ENCODE measurements around the gene PARVG. TPM values are rescaled to one million over a fixed set of nuclear protein-coding genes. Genes with fewer than 3 reads are reported as not detected.

Gene PARVG
- total RNA-seq, 2 donors from 2014 or later, result 0.11 to 0.44 TPM

DNA sequence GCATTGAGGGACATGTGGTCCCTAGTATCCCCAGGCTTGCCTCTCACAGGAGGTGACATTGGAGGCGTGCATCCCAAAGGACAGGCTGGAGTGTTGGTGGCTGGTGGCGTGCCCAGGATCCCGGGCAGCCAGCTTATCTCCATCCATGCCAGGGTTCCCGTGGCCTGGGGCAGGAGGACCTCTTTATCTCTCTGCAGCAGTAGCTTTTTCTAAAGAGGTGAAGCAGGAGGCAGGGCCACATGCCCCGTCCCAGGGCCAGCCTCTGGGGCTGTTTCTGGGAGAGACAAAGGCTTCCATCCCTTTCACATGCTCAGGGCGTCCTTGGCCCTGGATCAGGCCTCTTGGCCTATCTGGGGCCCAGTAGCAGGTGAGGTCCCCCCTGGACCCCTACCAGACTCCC, 19.7 kb downstream of the PARVG start:
- Histone ChIP-seq H3K9ac (ENCODE audit: extremely low read depth, low read length, poor library complexity, severe bottlenecking) (no peak overlapping the region), H3K4me3 (ENCODE audit: low read length) (no peak overlapping the region), H3K27ac (ENCODE audit: low read depth, low read length) (no peak overlapping the region), H3K4me1 (ENCODE audit: control insufficient read depth, insufficient read depth, low read length) (no peaks in the 10 kb centered on the region), H3K9me3 (ENCODE audit: control insufficient read depth, low read length) (no peaks in the 10 kb centered on the region), H3K36me3 (ENCODE audit: control insufficient read depth, insufficient read depth, low read length) (no peaks in the 10 kb centered on the region), H3K27me3 (ENCODE audit: control insufficient read depth, insufficient read depth, low read length, poor library complexity, severe bottlenecking) (no peaks in the 10 kb centered on the region)
- H3K27ac Mint-ChIP-seq, result no peak overlapping the region
- TF ChIP-seq, protein P1, sequence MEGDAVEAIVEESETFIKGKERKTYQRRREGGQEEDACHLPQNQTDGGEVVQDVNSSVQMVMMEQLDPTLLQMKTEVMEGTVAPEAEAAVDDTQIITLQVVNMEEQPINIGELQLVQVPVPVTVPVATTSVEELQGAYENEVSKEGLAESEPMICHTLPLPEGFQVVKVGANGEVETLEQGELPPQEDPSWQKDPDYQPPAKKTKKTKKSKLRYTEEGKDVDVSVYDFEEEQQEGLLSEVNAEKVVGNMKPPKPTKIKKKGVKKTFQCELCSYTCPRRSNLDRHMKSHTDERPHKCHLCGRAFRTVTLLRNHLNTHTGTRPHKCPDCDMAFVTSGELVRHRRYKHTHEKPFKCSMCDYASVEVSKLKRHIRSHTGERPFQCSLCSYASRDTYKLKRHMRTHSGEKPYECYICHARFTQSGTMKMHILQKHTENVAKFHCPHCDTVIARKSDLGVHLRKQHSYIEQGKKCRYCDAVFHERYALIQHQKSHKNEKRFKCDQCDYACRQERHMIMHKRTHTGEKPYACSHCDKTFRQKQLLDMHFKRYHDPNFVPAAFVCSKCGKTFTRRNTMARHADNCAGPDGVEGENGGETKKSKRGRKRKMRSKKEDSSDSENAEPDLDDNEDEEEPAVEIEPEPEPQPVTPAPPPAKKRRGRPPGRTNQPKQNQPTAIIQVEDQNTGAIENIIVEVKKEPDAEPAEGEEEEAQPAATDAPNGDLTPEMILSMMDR (conservative IDR thresholded peaks at IDR 0.05), result no peak
- no peaks in the 10 kb centered on the region for H3K9me3 Mint-ChIP-seq
- DNase-seq, result no peak
- H3K4me3 Mint-ChIP-seq, result no peak overlapping the region
- peaks cover 7% of the 10 kb centered on the region for H3K4me1 Mint-ChIP-seq
- H3K36me3 Mint-ChIP-seq (ENCODE audit: low read depth), result no peaks in the 10 kb centered on the region
- no peaks in the 10 kb centered on the region for H3K27me3 Mint-ChIP-seq (ENCODE audit: insufficient read depth)
- WGBS, 2 experiments (ENCODE audit: insufficient coverage in 1 of 2, insufficient read length in 1 of 2), result 92 to 100% methylated on average over 3 to 6 of the region's 6 CpGs

DNA sequence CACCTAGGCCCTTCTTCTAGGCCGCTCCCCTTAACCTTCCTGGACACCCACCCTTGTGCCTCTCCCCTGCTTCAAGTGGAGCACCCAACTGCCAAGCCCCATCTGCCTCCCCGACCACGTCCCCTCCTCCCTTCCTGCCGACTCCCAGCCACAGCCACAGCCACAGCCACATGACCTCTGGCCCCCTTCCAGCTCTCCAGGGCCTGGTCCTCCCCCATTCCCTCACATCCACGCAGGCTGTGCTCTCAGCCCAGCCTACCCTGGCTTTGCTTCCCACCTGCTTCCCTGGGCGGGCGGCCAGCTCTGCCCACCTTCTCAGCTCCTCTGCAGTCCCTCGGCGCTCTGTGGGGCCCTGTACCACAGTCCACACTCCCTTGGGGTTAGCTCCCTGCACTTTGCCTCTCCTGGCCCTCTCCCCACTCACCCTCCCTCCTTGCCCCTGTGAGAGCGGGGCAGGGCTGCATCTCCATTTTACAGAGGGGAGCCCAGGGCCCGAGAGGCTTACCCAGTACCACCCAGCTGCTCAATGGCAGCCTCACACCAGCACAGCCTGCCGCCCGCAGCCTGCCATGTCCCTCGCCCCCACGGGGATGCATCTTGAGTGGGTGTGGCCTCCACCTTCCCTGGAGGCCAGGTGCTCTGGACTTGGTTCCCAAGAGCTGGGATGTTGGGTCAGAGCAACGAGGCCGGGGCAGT, 20.3 kb downstream of the PARVG start:
- Mint-ChIP-seq H3K9me3 (no peaks in the 10 kb centered on the region), H3K27ac (no peak overlapping the region), H3K4me3 (no peak overlapping the region), H3K27me3 (ENCODE audit: insufficient read depth) (no peaks in the 10 kb centered on the region), H3K36me3 (ENCODE audit: low read depth) (no peaks in the 10 kb centered on the region), H3K4me1 (peaks cover 6% of the 10 kb centered on the region)
- no peaks in the 10 kb centered on the region for H3K4me1 ChIP-seq (ENCODE audit: control insufficient read depth, insufficient read depth, low read length)
- no peaks in the 10 kb centered on the region for H3K36me3 ChIP-seq (ENCODE audit: control insufficient read depth, insufficient read depth, low read length)
- H3K4me3 ChIP-seq (ENCODE audit: low read length), result no peak overlapping the region
- no peaks in the 10 kb centered on the region for H3K27me3 ChIP-seq (ENCODE audit: control insufficient read depth, insufficient read depth, low read length, poor library complexity, severe bottlenecking)
- TF ChIP-seq, protein P1 (conservative IDR thresholded peaks at IDR 0.05), result no peak
- no peaks in the 10 kb centered on the region for H3K9me3 ChIP-seq (ENCODE audit: control insufficient read depth, low read length)
- DNase-seq, result no peak
- no peak overlapping the region for H3K9ac ChIP-seq (ENCODE audit: extremely low read depth, low read length, poor library complexity, severe bottlenecking)
- no peak overlapping the region for H3K27ac ChIP-seq (ENCODE audit: low read depth, low read length)
- WGBS, 2 experiments (ENCODE audit: insufficient coverage in 1 of 2, insufficient read length in 1 of 2), result 85 to 93% methylated on average over 4 to 17 of the region's 17 CpGs

DNA sequence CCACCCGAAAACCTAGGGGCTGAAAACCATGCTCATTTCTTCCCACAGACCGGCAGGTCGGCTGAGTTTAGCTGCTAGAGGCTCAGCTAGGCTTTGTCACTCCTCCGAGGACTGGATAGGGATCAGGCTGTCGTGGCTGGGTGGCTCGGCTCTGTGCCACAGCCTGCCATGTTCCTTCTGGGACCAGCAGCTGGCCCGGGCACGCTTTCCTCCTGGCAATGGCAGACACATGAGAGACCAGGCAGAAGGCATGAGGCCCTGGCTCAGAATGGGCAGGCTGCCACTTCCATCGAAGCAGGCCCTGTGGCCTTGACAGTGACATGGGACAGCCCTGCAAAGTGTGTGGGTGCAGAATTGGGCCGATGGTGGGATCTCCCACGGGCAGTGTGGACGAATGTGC, 20.9 kb downstream of the PARVG start:
- Mint-ChIP-seq H3K4me3 (no peak overlapping the region), H3K9me3 (no peaks in the 10 kb centered on the region), H3K4me1 (peaks cover 5% of the 10 kb centered on the region), H3K27me3 (ENCODE audit: insufficient read depth) (no peaks in the 10 kb centered on the region), H3K27ac (no peak overlapping the region), H3K36me3 (ENCODE audit: low read depth) (no peaks in the 10 kb centered on the region)
- TF ChIP-seq, protein P1 (conservative IDR thresholded peaks at IDR 0.05), result no peak
- 95 to 96% methylated on average over 7 to 12 of the region's 12 CpGs for WGBS, 2 experiments (ENCODE audit: insufficient coverage in 1 of 2, insufficient read length in 1 of 2)
- H3K27ac ChIP-seq (ENCODE audit: low read depth, low read length), result no peak overlapping the region
- H3K36me3 ChIP-seq (ENCODE audit: control insufficient read depth, insufficient read depth, low read length), result no peaks in the 10 kb centered on the region
- H3K4me3 ChIP-seq (ENCODE audit: low read length), result no peak overlapping the region
- H3K9me3 ChIP-seq (ENCODE audit: control insufficient read depth, low read length), result no peaks in the 10 kb centered on the region
- no peaks in the 10 kb centered on the region for H3K27me3 ChIP-seq (ENCODE audit: control insufficient read depth, insufficient read depth, low read length, poor library complexity, severe bottlenecking)
- no peak for DNase-seq
- H3K4me1 ChIP-seq (ENCODE audit: control insufficient read depth, insufficient read depth, low read length), result no peaks in the 10 kb centered on the region
- no peak overlapping the region for H3K9ac ChIP-seq (ENCODE audit: extremely low read depth, low read length, poor library complexity, severe bottlenecking)

All from endodermal cell (in vitro differentiated cells).